ENCODE measurements around the gene GHSR.

DNA sequence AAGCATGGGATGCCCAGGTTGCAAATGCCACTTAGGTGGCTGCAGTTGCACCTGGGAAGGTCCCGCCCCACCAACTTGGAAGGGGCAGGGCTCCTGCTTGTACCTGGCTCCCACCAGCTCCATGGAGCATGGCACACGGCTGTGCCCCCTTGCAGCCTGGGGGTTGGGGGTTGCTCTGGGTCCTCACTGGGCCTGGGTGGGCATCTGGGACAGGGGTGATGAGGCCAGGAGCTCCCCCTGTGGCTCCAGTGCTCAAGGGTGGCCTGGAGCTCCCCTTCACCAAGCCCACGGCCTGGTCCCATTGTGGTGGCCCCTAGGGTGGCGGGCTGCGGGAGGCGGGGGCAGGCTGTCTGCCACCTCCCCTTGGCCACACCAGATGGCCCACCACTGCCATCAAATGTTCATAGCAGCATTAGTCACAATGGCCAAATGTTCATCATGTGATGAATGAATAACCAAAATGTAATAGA, 36.7 kb downstream of the GHSR start:
- TF ChIP-seq, protein P1, sequence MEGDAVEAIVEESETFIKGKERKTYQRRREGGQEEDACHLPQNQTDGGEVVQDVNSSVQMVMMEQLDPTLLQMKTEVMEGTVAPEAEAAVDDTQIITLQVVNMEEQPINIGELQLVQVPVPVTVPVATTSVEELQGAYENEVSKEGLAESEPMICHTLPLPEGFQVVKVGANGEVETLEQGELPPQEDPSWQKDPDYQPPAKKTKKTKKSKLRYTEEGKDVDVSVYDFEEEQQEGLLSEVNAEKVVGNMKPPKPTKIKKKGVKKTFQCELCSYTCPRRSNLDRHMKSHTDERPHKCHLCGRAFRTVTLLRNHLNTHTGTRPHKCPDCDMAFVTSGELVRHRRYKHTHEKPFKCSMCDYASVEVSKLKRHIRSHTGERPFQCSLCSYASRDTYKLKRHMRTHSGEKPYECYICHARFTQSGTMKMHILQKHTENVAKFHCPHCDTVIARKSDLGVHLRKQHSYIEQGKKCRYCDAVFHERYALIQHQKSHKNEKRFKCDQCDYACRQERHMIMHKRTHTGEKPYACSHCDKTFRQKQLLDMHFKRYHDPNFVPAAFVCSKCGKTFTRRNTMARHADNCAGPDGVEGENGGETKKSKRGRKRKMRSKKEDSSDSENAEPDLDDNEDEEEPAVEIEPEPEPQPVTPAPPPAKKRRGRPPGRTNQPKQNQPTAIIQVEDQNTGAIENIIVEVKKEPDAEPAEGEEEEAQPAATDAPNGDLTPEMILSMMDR (IDR thresholded peaks at IDR 0.05): no peak
- no peak for TF ChIP-seq MAFK (IDR thresholded peaks at IDR 0.05; ENCODE audit: partially characterized antibody)
- TF ChIP-seq GATA3 (IDR thresholded peaks at IDR 0.05; ENCODE audit: borderline replicate concordance): no peak
- no peak for TF ChIP-seq EP300 (IDR thresholded peaks at IDR 0.05)
- no peak for TF ChIP-seq HDAC2 (IDR thresholded peaks at IDR 0.05)
- TF ChIP-seq RARB (CRISPR knock-in tag; IDR thresholded peaks at IDR 0.05): no peak

Measured in A549 (cell line).